IMR-90 (cell line): Measurements from ENCODE around the gene PCDHGA9. TPM values are rescaled to one million over a fixed set of nuclear protein-coding genes. Genes with fewer than 3 reads are reported as not detected.

Experiments
- ATAC-seq: fragments of 200-7000 bp; cut with Tn5 transposase; 2 replicates; pipeline ENCODE4 v1.9.1; 2020; ENCODE audit warnings: low read depth, mild to moderate bottlenecking, moderate library complexity
- BruUV-seq: library from RNA; stranded (reverse); fragments of 400-500 nt; replicated peaks from 2 replicates; lab custom pipeline; 2021; lab: Mats Ljungman, UMichigan
- CTCF ChIA-PET: fragments of 300-600 bp; formaldehyde crosslinking; extraction: SDS; loops from one replicate; lab custom pipeline; 2021; ENCODE audit warnings: antibody characterized with exemption; lab: Yijun Ruan, JAX
- POLR2A ChIA-PET: fragments of 300-600 bp; sonication (Branson Sonifier 250); formaldehyde crosslinking; loops from one replicate; lab custom pipeline; 2022; ENCODE audit warnings: antibody characterized with exemption; ENCODE audit not compliant: unreplicated experiment; lab: Charles Lee
- DNase-seq: peaks from one replicate; pipeline ENCODE4 v3.0.0; 2013
- H2AFZ ChIP-seq: replicated peaks from 2 replicates; pipeline ENCODE3; 2013; ENCODE audit warnings: low read length, mild to moderate bottlenecking; ENCODE audit not compliant: poor library complexity
- H2AK5ac ChIP-seq: 2 replicates; pipeline ENCODE4 v1.6.1; 2013; ENCODE audit warnings: low read depth, low read length, inconsistent platforms
- H2AK9ac ChIP-seq: replicated peaks from 2 replicates; pipeline ENCODE3; 2013; ENCODE audit warnings: mild to moderate bottlenecking, low read depth, low read length, moderate library complexity; ENCODE audit not compliant: poor library complexity
- H2BK120ac ChIP-seq: 2 replicates; pipeline ENCODE4 v1.6.1; 2013; ENCODE audit warnings: low read depth, low read length, inconsistent platforms
- H2BK15ac ChIP-seq: 3 replicates; pipeline ENCODE4 v1.6.1; 2013; ENCODE audit warnings: low read depth, low read length, inconsistent platforms
- H2BK20ac ChIP-seq: 2 replicates; pipeline ENCODE4 v1.6.1; 2013; ENCODE audit warnings: low read depth, mild to moderate bottlenecking, inconsistent platforms, low read length, moderate library complexity
- H2BK5ac ChIP-seq: 2 replicates; pipeline ENCODE4 v1.6.1; 2013; ENCODE audit warnings: mild to moderate bottlenecking, low read depth, low read length, inconsistent platforms; ENCODE audit not compliant: poor library complexity, severe bottlenecking
- H3K14ac ChIP-seq: replicated peaks from 2 replicates; pipeline ENCODE4 v1.6.1; 2013; ENCODE audit warnings: low read depth, low read length, inconsistent platforms
- H3K18ac ChIP-seq: 2 replicates; pipeline ENCODE4 v1.6.1; 2013; ENCODE audit warnings: low read depth, low read length, control low read depth
- H3K23ac ChIP-seq: 2 replicates; pipeline ENCODE4 v1.6.1; 2013; ENCODE audit warnings: low read depth, low read length, inconsistent platforms
- H3K27ac ChIP-seq: 2 replicates; pipeline ENCODE4 v1.5.1; 2013; ENCODE audit warnings: mild to moderate bottlenecking, control low read depth, low read length; ENCODE audit not compliant: insufficient read depth
- H3K27me3 ChIP-seq: 2 replicates; pipeline ENCODE4 v1.6.1; 2013; ENCODE audit warnings: low read length; ENCODE audit not compliant: control insufficient read depth, insufficient read depth
- H3K36me3 ChIP-seq: 2 replicates; pipeline ENCODE4 v1.6.1; 2013; ENCODE audit warnings: low read length, mixed read lengths; ENCODE audit not compliant: control insufficient read depth, insufficient read depth
- H3K4ac ChIP-seq: 2 replicates; pipeline ENCODE4 v1.6.1; 2013; ENCODE audit warnings: low read depth, low read length, inconsistent platforms
- H3K4me1 ChIP-seq: 2 replicates; pipeline ENCODE4 v1.6.1; 2013; ENCODE audit warnings: low read length, mixed read lengths; ENCODE audit not compliant: control insufficient read depth, insufficient read depth
- H3K4me2 ChIP-seq: 2 replicates; pipeline ENCODE4 v1.6.1; 2013; ENCODE audit warnings: low read depth, mild to moderate bottlenecking, control low read depth, low read length, moderate library complexity
- H3K4me3 ChIP-seq: 2 replicates; pipeline ENCODE4 v1.5.1; 2013; ENCODE audit warnings: low read depth, mild to moderate bottlenecking, control low read depth, low read length, moderate library complexity; ENCODE audit not compliant: insufficient read depth
- H3K56ac ChIP-seq: 2 replicates; pipeline ENCODE4 v1.6.1; 2013; ENCODE audit warnings: low read length, inconsistent platforms; ENCODE audit not compliant: insufficient read depth; ENCODE audit errors: extremely low read depth
- H3K79me1 ChIP-seq, 2 experiments: 2 replicates each; pipeline ENCODE4 v1.6.1; 2013; ENCODE audit warnings: low read length in 2 of 2, inconsistent platforms in 1 of 2, low read depth in 1 of 2
- H3K9ac ChIP-seq: 2 replicates; pipeline ENCODE4 v1.6.1; 2013; ENCODE audit warnings: low read depth, low read length, control low read depth
- H3K9me1 ChIP-seq: 2 replicates; pipeline ENCODE4 v1.6.1; 2013; ENCODE audit warnings: low read length, inconsistent platforms; ENCODE audit not compliant: insufficient read depth
- H3K9me3 ChIP-seq: 2 replicates; pipeline ENCODE4 v1.6.1; 2013; ENCODE audit warnings: low read length; ENCODE audit not compliant: control insufficient read depth, insufficient read depth
- H4K20me1 ChIP-seq: 2 replicates; pipeline ENCODE4 v1.6.1; 2013; ENCODE audit warnings: low read length, inconsistent platforms; ENCODE audit not compliant: insufficient read depth
- H4K5ac ChIP-seq: 2 replicates; pipeline ENCODE4 v1.6.1; 2013; ENCODE audit warnings: mild to moderate bottlenecking, low read depth, low read length, control low read depth
- H4K8ac ChIP-seq, 2 experiments: 2 replicates each; pipeline ENCODE4 v1.6.1; 2013; ENCODE audit warnings: low read depth in 2 of 2, low read length in 2 of 2, control low read depth in 1 of 2, inconsistent platforms in 1 of 2
- H4K91ac ChIP-seq: 2 replicates; pipeline ENCODE4 v1.6.1; 2013; ENCODE audit warnings: low read depth, low read length, inconsistent platforms; ENCODE audit not compliant: insufficient read depth
- FOS ChIP-seq: fragments of 150-350 bp; IDR thresholded peaks from 2 replicates; pipeline ENCODE4 v1.6.1; 2016; ENCODE audit warnings: low read depth, low read length
- WGBS, 2 experiments: methylation state at CpG; one replicate each; pipeline versions ENCODE4 v1.1.5 to v1.1.7; 2013; ENCODE audit warnings: missing lambda C conversion rate in 2 of 2; ENCODE audit not compliant: insufficient read length in 1 of 2; ENCODE audit errors: extremely low coverage in 2 of 2; 5-methylcytosine and 5-hydroxymethylcytosine counted together
- dilution Hi-C: fragments of 300-500 bp; cut with HindIII; formaldehyde crosslinking; loops from one replicate; pipeline ENCODE4 v1.14.3; 2018; ENCODE audit warnings: low sequenced_read_pairs; ENCODE audit not compliant: unreplicated experiment
- in situ Hi-C: fragments of 300-500 bp; cut with MboI; formaldehyde crosslinking; loops from 3 replicates; pipeline ENCODE4 v1.14.3; 2019; ENCODE audit warnings: low sequenced_read_pairs, inconsistent platforms, mixed read lengths
- intact Hi-C: fragments of 100-400 bp; cut with micrococcal nuclease; formaldehyde crosslinking; loops from 2 replicates; pipeline ENCODE4 v1.10.0; 2022
- polyA plus RNA-seq, 3 experiments: library from polyadenylated mRNA; depleted of rRNA; stranded (reverse); fragments of >200 nt; gene quantifications; 2 replicates each; pipeline ENCODE4 v1.2.3, GENCODE V29; 2012; ENCODE audit warnings: low replicate concordance in 1 of 3
- total RNA-seq: library from RNA; depleted of rRNA; stranded (reverse); fragments of >200 nt; gene quantifications from 2 replicates; pipeline ENCODE4 v1.2.3, GENCODE V29; 2012; rRNA removed

Gene PCDHGA9
- total and polyA plus RNA-seq, 2 of the 4 experiments (the other 2 are of a cell fraction) = 1.8 to 4.5 TPM

DNA sequence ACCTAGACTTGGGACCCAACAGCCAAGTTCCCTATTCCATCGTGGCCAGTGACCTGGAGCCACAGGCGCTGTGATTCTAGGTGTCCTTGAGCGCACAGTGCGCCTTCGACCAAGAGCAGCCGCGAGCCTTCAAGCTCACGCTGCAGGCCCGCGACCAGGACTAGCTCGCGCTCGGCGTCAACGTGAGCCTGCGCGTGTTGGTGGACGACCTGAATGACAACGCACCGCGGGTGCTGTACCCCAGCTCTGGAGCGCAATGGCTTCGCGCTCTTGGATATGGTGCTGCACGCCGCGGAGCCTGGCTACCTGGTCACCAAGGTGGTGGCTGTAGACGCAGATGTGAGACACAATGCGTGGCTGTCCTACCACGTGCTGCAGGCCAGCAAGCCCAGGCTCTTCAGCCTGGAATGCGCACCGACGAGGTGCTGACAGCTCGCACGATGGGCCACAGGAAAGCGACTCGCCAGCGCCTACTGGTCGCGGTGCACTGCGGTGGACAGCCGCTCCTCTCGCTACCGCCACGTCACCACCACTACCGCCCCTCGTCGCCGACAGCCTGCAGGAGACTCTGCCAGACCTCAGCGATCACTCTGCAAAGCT, 39.1 kb downstream of the PCDHGA9 start:
- H2AFZ ChIP-seq = no peak overlapping the region
- ATAC-seq (no peak), DNase-seq (no peak)
- BruUV-seq = no TSS peak
- H2BK20ac ChIP-seq = no peak overlapping the region
- H2BK15ac ChIP-seq = no peak overlapping the region
- no peaks in the 10 kb centered on the region for H3K9me1 ChIP-seq
- intact Hi-C loops (no loop called here), in situ Hi-C loops (no loop called here), dilution Hi-C loops (no loop called here)
- H3K36me3 ChIP-seq = peaks cover 11% of the 10 kb centered on the region
- CTCF ChIA-PET = no interaction called here
- peaks cover 28 to 33% of the 10 kb centered on the region in 2 experiments for H3K79me1 ChIP-seq
- H3K4me3 ChIP-seq = no peak overlapping the region
- H3K23ac ChIP-seq = no peak overlapping the region
- no peak overlapping the region for H3K9ac ChIP-seq
- peaks cover 2% of the 10 kb centered on the region; the same call in 1 of the 2 replicates for H3K4me1 ChIP-seq
- no peak overlapping the region for H2BK5ac ChIP-seq
- no peak overlapping the region for H2AK5ac ChIP-seq
- H3K14ac ChIP-seq = no peak overlapping the region
- POLR2A ChIA-PET = no interaction called here
- no peak overlapping the region for H3K27ac ChIP-seq
- 63% methylated on average over 25 of the region's 50 CpGs; no CpG with 5 or more reads in 1 of the 2 experiments for WGBS, 2 experiments
- H3K18ac ChIP-seq = no peak overlapping the region
- no peak overlapping the region for H4K8ac ChIP-seq
- no peak overlapping the region for H3K56ac ChIP-seq
- H3K4ac ChIP-seq = no peak overlapping the region
- H3K27me3 ChIP-seq = no peaks in the 10 kb centered on the region
- H2AK9ac ChIP-seq = no peak overlapping the region
- H4K91ac ChIP-seq = no peak overlapping the region
- TF ChIP-seq FOS = no peak
- no peaks in the 10 kb centered on the region for H4K20me1 ChIP-seq
- no peak overlapping the region for H3K4me2 ChIP-seq
- no peak overlapping the region for H4K5ac ChIP-seq
- H3K9me3 ChIP-seq = peaks cover 10% of the 10 kb centered on the region; the same call in 1 of the 2 replicates
- H2BK120ac ChIP-seq = no peak overlapping the region

Other genes with a start within 250 kb of the PCDHGA9 start
Only the 30 nearest of the 37 such genes appear.
- gene PCDHB9, start 215.6 kb upstream of the PCDHGA9 start, total RNA-seq = under 0.01 and 0.18 TPM in 2 replicates
- 0.10 and 0.24 TPM in 2 replicates for gene PCDHB9, start 215.6 kb upstream of the PCDHGA9 start, polyA plus RNA-seq (2012; rRNA removed)
- under 0.01 and 0.18 TPM in 2 replicates for gene PCDHB10, start 210.4 kb upstream of the PCDHGA9 start, total RNA-seq
- 0.19 and 0.22 TPM in 2 replicates for gene PCDHB10, start 210.4 kb upstream of the PCDHGA9 start, polyA plus RNA-seq (2012; rRNA removed)
- under 0.01 TPM in 2 replicates for gene PCDHB11, start 203.2 kb upstream of the PCDHGA9 start, total RNA-seq
- 0.05 TPM in 1 of 2 replicates, not detected in the other for gene PCDHB11, start 203.2 kb upstream of the PCDHGA9 start, polyA plus RNA-seq (2012; rRNA removed)
- gene PCDHB12, start 194.1 kb upstream of the PCDHGA9 start, total RNA-seq = under 0.01 and 0.18 TPM in 2 replicates
- 0.09 and 0.13 TPM in 2 replicates for gene PCDHB12, start 194.1 kb upstream of the PCDHGA9 start, polyA plus RNA-seq (2012; rRNA removed)
- 0.18 and 0.28 TPM in 2 replicates for gene PCDHB13, start 188.9 kb upstream of the PCDHGA9 start, total RNA-seq
- 0.26 and 0.27 TPM in 2 replicates for gene PCDHB13, start 188.9 kb upstream of the PCDHGA9 start, polyA plus RNA-seq (2012; rRNA removed)
- gene PCDHB14, start 179.4 kb upstream of the PCDHGA9 start, total RNA-seq = 0.18 and 0.28 TPM in 2 replicates
- 0.36 and 0.39 TPM in 2 replicates for gene PCDHB14, start 179.4 kb upstream of the PCDHGA9 start, polyA plus RNA-seq (2012; rRNA removed)
- gene PCDHB15, start 157.4 kb upstream of the PCDHGA9 start, total RNA-seq = 0.18 and 0.28 TPM in 2 replicates
- 0.14 and 0.17 TPM in 2 replicates for gene PCDHB15, start 157.4 kb upstream of the PCDHGA9 start, polyA plus RNA-seq (2012; rRNA removed)
- 0.28 TPM in 1 of 2 replicates, not detected in the other for gene SLC25A2, start 98.7 kb upstream of the PCDHGA9 start, total RNA-seq
- gene SLC25A2, start 98.7 kb upstream of the PCDHGA9 start, polyA plus RNA-seq (2012; rRNA removed) = not detected in 2 replicates
- gene TAF7, start 82.0 kb upstream of the PCDHGA9 start, total RNA-seq = 51.8 and 100 TPM in 2 replicates
- gene TAF7, start 82.0 kb upstream of the PCDHGA9 start, polyA plus RNA-seq (2012; rRNA removed) = 38.4 and 45.7 TPM in 2 replicates
- gene PCDHGA1, start 72.3 kb upstream of the PCDHGA9 start, total RNA-seq = 0.83 and 0.90 TPM in 2 replicates
- gene PCDHGA1, start 72.3 kb upstream of the PCDHGA9 start, polyA plus RNA-seq (2012; rRNA removed) = 0.86 and 0.92 TPM in 2 replicates
- 3.3 and 3.4 TPM in 2 replicates for gene PCDHGA2, start 64.0 kb upstream of the PCDHGA9 start, total RNA-seq
- 3.6 and 4.0 TPM in 2 replicates for gene PCDHGA2, start 64.0 kb upstream of the PCDHGA9 start, polyA plus RNA-seq (2012; rRNA removed)
- gene PCDHGA3, start 58.9 kb upstream of the PCDHGA9 start, total RNA-seq = 1.4 and 1.7 TPM in 2 replicates
- 1.6 and 1.8 TPM in 2 replicates for gene PCDHGA3, start 58.9 kb upstream of the PCDHGA9 start, polyA plus RNA-seq (2012; rRNA removed)
- 3.3 and 3.6 TPM in 2 replicates for gene PCDHGB1, start 52.7 kb upstream of the PCDHGA9 start, total RNA-seq
- gene PCDHGB1, start 52.7 kb upstream of the PCDHGA9 start, polyA plus RNA-seq (2012; rRNA removed) = 1.9 TPM in 2 replicates
- gene PCDHGA4, start 47.8 kb upstream of the PCDHGA9 start, total RNA-seq = 5.0 and 5.4 TPM in 2 replicates
- 3.0 and 3.5 TPM in 2 replicates for gene PCDHGA4, start 47.8 kb upstream of the PCDHGA9 start, polyA plus RNA-seq (2012; rRNA removed)
- gene PCDHGB2, start 42.8 kb upstream of the PCDHGA9 start, total RNA-seq = 2.8 and 3.0 TPM in 2 replicates
- 2.4 and 2.6 TPM in 2 replicates for gene PCDHGB2, start 42.8 kb upstream of the PCDHGA9 start, polyA plus RNA-seq (2012; rRNA removed)
- gene PCDHGA5, start 38.6 kb upstream of the PCDHGA9 start, total RNA-seq = 1.7 and 2.0 TPM in 2 replicates
- gene PCDHGA5, start 38.6 kb upstream of the PCDHGA9 start, polyA plus RNA-seq (2012; rRNA removed) = 1.3 and 1.4 TPM in 2 replicates
- gene PCDHGB3, start 32.5 kb upstream of the PCDHGA9 start, total RNA-seq = 5.9 and 6.7 TPM in 2 replicates
- gene PCDHGB3, start 32.5 kb upstream of the PCDHGA9 start, polyA plus RNA-seq (2012; rRNA removed) = 3.3 and 3.4 TPM in 2 replicates
- 4.1 and 4.2 TPM in 2 replicates for gene PCDHGA6, start 28.9 kb upstream of the PCDHGA9 start, total RNA-seq
- 4.7 TPM in 2 replicates for gene PCDHGA6, start 28.9 kb upstream of the PCDHGA9 start, polyA plus RNA-seq (2012; rRNA removed)
- gene PCDHGA7, start 20.0 kb upstream of the PCDHGA9 start, total RNA-seq = 3.3 and 3.4 TPM in 2 replicates
- 3.1 and 3.2 TPM in 2 replicates for gene PCDHGA7, start 20.0 kb upstream of the PCDHGA9 start, polyA plus RNA-seq (2012; rRNA removed)
- gene PCDHGB4, start 15.1 kb upstream of the PCDHGA9 start, total RNA-seq = 16.4 and 17.6 TPM in 2 replicates
- gene PCDHGB4, start 15.1 kb upstream of the PCDHGA9 start, polyA plus RNA-seq (2012; rRNA removed) = 10.0 TPM in 2 replicates
- 2.0 and 2.2 TPM in 2 replicates for gene PCDHGA8, start 10.1 kb upstream of the PCDHGA9 start, total RNA-seq
- 0.87 and 0.89 TPM in 2 replicates for gene PCDHGA8, start 10.1 kb upstream of the PCDHGA9 start, polyA plus RNA-seq (2012; rRNA removed)
- gene PCDHGB5, start 4.8 kb upstream of the PCDHGA9 start, total RNA-seq = 17.2 and 17.5 TPM in 2 replicates
- gene PCDHGB5, start 4.8 kb upstream of the PCDHGA9 start, polyA plus RNA-seq (2012; rRNA removed) = 20.0 and 21.1 TPM in 2 replicates
- gene PCDHGB6, start 5.2 kb downstream of the PCDHGA9 start, total RNA-seq = 2.2 and 2.8 TPM in 2 replicates
- 1.4 and 1.5 TPM in 2 replicates for gene PCDHGB6, start 5.2 kb downstream of the PCDHGA9 start, polyA plus RNA-seq (2012; rRNA removed)
- gene PCDHGA10, start 10.2 kb downstream of the PCDHGA9 start, total RNA-seq = 6.6 and 6.9 TPM in 2 replicates
- 3.4 TPM in 2 replicates for gene PCDHGA10, start 10.2 kb downstream of the PCDHGA9 start, polyA plus RNA-seq (2012; rRNA removed)
- 5.8 and 6.3 TPM in 2 replicates for gene PCDHGB7, start 14.9 kb downstream of the PCDHGA9 start, total RNA-seq
- gene PCDHGB7, start 14.9 kb downstream of the PCDHGA9 start, polyA plus RNA-seq (2012; rRNA removed) = 7.4 and 8.1 TPM in 2 replicates
- 5.4 and 5.8 TPM in 2 replicates for gene PCDHGA11, start 18.3 kb downstream of the PCDHGA9 start, total RNA-seq
- 6.9 and 7.5 TPM in 2 replicates for gene PCDHGA11, start 18.3 kb downstream of the PCDHGA9 start, polyA plus RNA-seq (2012; rRNA removed)
- gene PCDHGA12, start 27.7 kb downstream of the PCDHGA9 start, total RNA-seq = 8.8 and 9.7 TPM in 2 replicates
- 7.9 and 9.2 TPM in 2 replicates for gene PCDHGA12, start 27.7 kb downstream of the PCDHGA9 start, polyA plus RNA-seq (2012; rRNA removed)
- gene PCDHGC3, start 73.2 kb downstream of the PCDHGA9 start, total RNA-seq = 21.1 and 21.9 TPM in 2 replicates
- gene PCDHGC3, start 73.2 kb downstream of the PCDHGA9 start, polyA plus RNA-seq (2012; rRNA removed) = 58.9 and 72.1 TPM in 2 replicates
- 1.1 and 1.6 TPM in 2 replicates for gene PCDHGC4, start 82.3 kb downstream of the PCDHGA9 start, total RNA-seq
- gene PCDHGC4, start 82.3 kb downstream of the PCDHGA9 start, polyA plus RNA-seq (2012; rRNA removed) = 0.60 and 0.65 TPM in 2 replicates
- gene PCDHGC5, start 86.3 kb downstream of the PCDHGA9 start, total RNA-seq = 2.5 and 2.9 TPM in 2 replicates
- gene PCDHGC5, start 86.3 kb downstream of the PCDHGA9 start, polyA plus RNA-seq (2012; rRNA removed) = 3.8 TPM in 2 replicates